Stimulated activated CD4-positive, alpha-beta T cell treated with anti-CD3 and anti-CD28 coated beads, Interleukin-12 subunit alpha, Interleukin-12 subunit beta, amount 100 ng/mL, for 24 hours (primary cell): ENCODE results near the gene FUNDC1.
"Not testable (repeated sequence)": the region's sequence is repeated elsewhere in the genome, so short reads cannot be mapped to it uniquely, and the experiment has no call there.

ENCODE experiments used
- DNase-seq, 2 experiments: peaks; one replicate each; pipeline ENCODE4 v3.0.0-alpha.2; 2020; ENCODE audit warnings: low read depth in 2 of 2

FUNDC1 gene, protein sequence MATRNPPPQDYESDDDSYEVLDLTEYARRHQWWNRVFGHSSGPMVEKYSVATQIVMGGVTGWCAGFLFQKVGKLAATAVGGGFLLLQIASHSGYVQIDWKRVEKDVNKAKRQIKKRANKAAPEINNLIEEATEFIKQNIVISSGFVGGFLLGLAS

DNA sequence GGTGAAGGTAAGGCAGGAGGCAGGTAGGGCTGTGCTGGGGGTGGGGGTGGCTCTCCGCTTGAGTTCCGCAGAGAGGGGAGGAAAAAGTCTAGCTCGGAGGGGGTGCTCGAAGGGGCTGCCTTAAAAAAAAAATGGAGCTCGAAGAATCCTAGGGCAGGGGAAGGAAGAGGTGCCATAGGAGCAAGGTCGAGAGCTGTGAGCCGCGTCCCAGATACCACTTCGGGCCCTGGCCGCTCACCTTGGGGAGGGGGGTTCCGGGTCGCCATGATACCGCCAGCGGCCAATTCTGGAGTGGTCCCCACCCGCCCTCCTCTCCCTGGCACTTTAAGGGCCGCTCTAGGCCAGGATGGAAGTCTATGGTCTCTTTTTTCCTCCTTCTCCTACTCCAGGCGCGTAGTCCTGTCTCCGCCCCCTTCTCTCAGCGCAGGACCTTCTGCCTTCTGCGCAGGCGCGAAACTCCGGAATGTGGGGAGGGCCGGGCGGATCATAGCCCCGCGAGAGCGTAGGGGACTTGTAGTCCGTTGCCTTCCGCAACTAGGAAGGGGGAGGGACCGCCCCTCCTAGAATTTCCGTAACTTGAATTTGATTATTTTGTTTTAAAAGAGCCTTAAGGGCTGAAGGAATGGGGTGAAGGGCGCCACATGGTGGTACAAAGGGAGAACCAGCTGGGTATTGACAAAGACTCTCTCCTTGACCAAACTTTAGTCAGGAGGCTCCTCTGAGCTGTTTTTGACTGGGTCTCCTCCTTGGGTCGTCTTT, at the start of gene FUNDC1:
FUNDC1 (minus strand) TSS at position 293 of the 759 bp plus-strand sequence; CDS start at position 266, 27 bp downstream.
- peak; percentile 76 to 81 for DNase-seq

DNA sequence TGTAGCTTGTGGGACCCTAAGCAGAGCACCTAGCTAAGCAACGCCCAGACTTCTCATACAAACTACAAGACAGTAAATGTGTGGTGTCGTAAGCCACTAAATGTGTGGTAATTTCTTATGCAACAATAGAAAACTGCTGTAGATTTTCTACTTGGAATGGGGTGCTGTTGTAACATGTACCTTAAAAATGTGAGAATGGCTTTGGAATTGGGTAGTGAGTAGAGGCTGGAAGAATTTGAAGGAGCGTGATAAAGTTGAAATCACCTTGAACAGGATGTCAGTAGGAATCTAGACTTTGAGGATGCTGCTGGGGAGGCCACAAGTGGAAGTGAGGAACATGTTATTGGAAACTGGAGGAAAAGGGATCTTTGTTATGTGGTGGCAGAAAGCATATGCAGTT, 43.2 kb upstream of the FUNDC1 start:
- no peak for DNase-seq

DNA sequence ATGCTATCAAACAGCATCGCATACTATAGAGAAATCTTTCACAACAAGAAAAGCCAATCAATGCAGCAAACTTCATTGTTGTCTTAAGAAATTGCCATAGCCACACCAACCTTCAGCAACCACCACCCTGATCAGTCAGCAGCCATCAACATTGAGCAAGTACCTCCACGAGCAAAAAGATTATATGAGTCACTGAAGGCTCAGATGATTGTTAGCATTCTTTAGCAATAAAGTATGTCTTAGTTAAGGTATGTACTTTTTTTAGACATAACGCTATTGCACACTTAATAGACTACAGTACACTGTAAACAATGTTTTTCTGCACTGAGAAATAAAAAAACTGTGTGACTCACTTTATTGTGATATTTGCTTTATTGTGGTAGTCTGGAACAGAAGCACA, 37.8 kb upstream of the FUNDC1 start:
- DNase-seq, result no peak

DNA sequence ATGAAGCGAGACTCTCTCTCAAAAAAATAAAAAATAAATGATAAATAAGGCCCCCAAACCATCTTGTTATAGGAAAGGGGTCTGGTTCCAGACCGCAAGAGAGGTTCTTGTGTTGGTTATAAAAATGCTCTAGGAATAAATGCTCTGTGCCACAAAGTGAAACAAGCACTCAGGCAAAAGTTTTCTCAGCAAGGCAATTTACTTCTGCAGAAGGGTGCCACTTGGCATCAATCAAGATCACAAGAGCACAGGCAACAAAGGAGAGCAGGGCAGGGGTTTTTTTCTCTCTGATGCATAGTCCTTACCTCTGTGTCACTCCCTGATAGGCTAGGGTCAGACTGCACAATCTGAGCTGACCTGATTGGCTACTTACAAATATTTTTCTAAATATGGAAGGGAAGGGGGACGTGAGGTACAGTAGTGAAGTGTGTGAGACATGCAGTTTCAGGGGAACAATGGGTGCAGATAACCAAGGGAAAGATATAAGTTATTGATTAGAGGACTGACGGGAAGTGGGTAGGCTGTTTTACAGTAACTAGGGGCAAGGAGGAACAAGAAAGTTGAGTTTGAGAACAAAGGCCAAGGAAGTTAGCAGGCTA, 29.8 kb upstream of the FUNDC1 start:
- no peak for DNase-seq

DNA sequence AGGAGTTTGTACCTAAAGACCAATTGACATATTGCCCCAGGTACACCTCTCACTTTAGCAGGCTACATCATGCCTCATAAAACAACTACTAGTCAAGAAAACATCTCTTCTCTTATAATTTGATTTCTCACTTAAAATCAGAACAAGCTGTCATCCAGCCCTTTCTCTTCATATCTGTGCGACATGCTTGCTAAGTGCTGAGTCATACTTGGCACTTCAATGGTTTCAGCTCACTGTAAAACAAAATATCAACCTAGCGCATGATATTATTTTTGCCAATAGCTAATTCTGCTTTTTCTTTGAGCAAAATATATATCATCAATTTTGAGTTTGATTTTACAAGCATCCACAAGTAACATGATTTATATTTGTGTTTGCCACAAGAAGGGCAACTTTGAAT, 27.9 kb upstream of the FUNDC1 start:
- DNase-seq, result no peak

DNA sequence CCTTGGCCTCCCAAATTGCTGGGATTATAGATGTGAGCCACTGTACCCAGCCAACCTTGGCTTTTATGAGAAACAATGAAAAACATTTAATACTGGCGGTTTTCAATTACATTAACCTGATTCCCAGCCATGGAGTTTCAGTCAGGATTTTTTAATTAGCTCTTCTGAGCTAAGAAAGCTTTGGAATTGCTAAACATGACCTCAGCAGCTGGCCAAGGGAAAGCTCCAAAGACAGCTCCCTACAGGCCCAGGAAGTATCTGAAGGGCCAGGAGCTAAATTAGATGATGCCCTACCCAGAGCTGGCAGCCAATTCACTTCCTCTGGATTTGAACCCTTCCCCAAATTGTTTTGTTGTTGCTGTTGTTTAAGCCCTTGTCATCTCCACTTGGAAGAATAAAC, 26.5 kb upstream of the FUNDC1 start:
- no peak for DNase-seq

DNA sequence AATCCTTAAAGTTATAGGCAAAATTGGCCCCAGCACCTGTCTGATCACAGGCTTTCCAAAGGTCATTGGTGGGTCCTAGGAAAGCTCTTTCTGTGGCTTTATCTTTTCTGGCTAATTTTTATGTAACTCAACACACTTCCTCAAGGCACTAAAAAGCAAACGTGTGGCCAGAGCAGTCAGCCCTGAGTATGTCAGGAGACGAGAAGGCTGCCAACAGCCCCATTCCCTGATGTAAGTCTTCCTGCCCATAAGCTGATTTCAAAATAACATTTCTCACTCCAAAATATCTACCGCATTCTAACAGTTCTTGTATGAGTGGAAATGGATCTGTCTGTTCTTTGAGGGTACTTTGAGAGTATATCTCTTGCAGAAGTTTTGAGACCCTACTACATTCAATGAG, 25.5 kb upstream of the FUNDC1 start:
- no peak for DNase-seq

DNA sequence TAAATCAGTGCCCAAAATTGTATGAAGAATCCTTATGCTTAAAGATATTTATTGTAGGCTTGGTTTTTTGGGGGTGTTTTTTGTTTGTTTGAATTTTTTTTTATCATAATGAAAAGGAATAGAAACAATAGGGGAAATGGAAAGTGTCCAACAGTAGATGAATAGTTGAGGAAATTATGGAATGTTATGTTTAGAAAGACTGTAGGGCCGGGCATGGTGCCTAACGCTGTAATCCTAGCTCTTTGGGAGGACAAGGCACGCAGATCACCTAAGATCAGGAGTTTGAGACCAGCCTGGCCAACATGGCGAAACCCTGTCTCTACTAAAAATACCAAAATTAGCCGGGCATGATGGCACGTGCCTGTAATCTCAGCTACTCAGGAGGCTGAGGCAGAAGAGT, 19.2 kb upstream of the FUNDC1 start:
- DNase-seq, result not testable (repeated sequence)

DNA sequence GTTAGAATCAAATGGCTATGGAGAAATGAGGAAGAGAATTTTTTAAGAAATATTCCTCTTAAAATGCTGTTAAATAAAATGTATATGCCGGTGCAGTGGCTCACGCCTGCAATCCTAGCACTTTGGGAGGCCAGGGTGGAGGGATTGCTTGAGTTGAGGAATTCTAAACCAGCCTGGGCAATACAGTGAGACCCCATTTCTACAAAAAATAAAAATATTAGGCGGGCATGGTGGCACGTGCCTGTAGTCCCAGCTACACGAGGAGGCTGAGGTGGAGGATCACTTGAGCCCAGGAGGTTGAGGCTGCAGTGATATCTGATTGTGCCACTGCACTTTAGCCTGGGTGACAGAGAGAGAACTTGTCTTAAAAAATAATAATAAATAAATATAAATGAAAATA, 7.9 kb upstream of the FUNDC1 start:
- DNase-seq, result no peak

DNA sequence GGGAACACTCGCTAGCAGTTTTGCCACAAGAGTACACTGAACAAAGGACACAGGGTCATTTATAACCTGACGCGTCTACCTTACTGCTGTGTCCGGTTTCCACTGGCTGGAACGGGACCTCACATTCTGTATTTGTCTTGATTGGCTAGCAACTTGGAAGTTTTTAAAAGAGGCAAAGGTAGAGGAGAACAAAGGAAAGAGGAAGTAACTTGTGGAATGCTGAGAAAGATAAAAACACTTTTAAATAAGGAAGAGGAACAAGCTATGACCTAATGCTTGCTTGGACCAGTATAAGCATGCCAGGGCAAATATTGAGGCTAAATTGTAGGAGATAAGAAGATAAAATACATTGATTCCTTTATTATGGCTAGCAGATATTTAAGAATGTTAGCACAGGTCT, 2.8 kb upstream of the FUNDC1 start:
- not testable (repeated sequence) for DNase-seq

DNA sequence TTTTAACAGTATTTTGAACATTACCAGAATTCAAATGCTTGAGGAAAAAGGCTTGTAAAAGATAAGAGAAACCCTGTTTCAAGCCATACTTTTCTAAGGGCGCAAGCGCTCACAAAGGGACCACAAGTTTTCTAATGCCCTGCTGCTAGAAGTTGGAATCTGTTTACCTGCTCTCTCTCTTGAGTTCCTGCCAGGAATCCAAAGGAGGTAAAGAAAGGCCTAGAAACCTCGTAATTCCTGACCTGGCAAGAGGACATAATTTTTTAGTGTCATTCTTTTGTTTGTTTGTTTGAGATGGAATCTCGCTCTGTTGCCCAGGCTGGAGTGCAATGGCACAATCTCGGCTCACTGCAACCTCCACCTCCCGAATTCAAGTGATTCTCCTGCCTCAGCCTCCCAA, 1.4 kb upstream of the FUNDC1 start:
- DNase-seq, result no peak

DNA sequence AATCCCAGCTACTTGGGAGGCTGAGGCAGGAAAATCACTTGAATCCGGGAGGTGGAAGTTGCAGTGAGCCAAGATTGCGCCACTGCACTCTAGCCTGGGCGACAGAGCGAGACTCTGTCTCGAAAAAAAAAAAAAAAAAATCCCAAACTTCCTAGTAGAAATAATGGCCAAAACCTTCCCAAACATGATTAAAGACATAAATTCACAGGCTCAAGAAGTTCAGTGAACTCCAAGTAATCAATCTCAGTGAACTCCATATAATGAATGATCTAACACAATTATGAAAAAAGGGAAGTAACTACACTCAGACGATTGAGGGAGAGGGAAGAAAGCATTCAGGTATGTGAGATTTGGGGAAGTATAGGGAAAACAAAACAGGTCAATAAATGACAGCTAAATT, 6.5 kb downstream of the FUNDC1 start:
- DNase-seq, result no peak

DNA sequence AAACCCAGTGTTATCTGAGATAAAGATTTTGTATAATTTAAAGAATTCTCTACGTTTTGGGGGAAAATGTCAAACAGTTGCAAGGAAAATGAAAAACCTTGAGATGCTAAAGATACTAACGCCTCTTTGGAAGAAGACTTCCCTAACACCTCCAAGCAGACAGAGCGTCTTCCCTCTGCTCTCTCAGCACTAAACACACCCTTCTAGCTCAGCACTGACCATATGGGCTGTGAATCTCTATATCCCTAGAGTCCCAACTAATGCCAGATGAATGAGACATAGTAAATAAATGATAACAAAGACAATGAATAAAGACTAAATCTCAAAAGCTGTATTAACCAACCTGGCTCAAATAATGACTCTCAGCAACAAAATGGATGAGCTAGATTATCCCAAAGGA, 13.3 kb downstream of the FUNDC1 start:
- DNase-seq, result no peak

DNA sequence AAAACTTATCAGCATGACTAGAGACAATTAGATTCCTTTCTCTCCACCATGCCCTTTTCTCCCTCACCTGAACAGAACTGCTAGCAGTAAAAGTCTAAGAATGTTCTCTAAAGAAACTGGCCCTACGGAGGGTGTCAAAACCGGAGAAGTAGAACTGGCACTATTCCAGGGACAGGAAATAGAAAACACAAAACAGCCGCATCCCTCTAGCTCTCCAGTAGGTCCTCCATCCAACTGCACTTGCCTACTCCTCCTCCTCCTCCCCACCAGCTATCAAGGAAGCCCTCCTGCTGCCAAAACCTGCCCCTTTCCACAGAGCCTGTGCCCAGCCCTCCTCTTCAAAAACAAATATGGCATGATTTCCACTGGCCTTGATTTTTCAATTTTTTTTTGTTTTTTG, 28.4 kb downstream of the FUNDC1 start:
- DNase-seq, result no peak

DNA sequence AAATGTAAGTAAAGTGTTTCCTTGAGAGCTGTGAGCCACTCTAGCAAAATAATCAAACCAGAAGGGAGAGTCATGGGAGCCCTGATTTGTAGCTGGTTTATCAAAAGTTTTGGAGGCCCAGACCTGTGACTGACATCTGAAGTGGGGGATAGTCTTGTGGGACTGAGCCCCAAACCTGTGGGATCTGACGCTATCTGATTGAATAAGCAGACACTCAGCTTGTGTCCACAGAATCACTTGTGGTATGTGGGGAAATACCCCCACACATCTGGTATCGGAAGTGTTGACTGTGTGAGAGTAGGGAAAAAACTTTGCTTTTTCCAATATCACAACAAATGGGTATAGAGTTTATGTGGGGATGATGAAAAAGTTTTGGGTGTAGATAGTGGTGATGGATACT, 35.4 kb downstream of the FUNDC1 start:
- no peak for DNase-seq

DNA sequence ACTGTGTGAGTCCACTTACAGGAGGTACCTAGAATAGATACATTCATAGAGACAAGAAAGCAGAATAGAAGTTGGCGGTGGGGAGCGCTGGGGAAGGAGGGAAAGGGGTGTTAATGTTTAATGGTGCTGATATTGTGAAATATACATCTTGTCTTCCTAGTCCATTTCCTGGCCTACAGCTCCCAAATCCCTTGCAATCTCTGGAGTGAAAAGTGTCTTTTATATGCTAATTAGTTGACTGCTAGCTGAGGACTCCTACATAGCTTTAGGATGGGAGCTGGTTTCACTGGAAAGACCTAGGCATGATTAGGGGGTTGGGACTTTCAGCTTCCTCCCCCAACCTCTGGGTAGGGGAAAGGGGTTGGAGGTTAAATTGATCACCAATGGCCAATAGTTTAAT, 36.0 kb downstream of the FUNDC1 start:
- DNase-seq, result no peak

DNA sequence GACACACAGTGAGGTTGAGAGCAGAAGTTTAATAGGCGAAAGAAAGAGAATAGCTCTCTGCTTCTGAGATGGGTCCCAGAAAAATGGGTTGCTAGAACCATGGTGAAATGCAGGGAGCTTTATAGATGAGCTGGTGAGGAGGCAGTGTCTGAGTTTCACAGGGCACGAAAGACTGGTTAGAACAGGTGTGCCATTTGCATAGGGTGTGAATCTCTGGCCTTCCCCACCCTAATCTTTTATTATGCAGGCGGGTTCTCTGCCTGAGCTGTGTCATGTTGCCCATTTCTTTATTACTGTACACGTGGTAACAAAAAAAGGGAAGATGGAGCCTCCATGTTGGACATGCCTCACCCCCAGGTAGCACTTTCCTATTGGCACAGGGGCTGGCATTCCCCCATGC, 39.1 kb downstream of the FUNDC1 start:
- no peak for DNase-seq

DNA sequence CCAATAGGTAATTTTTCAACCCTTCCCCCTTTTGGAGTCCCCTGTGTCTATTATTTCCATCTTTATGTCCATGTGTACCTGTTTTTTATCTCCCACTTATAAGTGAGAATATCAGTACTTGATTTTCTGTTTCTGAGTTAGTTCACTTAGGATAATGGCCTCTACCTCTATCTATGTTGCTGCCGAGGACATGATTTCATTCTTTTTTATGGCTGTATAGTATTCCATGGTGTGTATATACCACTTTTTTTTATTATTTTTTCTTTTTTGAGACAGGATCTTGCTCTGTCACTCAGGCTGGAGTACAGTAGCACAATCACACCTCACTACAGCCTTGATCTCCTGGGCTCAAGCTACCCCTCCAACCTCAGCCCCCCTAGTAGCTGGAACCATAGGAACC, 47.6 kb downstream of the FUNDC1 start:
- no peak for DNase-seq

DNA sequence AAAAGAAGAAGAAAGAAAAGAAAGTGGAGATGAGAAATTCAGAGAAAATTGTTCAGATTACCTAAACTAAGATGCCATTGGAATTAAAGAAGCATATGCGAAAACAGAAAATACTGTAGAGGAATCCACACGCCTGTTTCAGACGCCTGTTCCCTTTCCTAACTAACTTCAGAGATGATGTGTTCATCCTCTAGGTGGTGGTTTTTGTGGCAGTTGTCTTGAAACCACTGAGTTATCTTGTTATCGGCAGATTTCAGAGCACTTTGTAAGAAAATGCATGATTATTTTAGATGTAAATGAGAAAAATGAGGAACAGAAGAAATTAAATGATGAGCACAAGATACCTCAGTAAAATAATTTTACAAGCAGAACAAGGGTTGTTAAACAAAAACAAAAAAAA, 48.3 kb downstream of the FUNDC1 start:
- no peak for DNase-seq

DNA sequence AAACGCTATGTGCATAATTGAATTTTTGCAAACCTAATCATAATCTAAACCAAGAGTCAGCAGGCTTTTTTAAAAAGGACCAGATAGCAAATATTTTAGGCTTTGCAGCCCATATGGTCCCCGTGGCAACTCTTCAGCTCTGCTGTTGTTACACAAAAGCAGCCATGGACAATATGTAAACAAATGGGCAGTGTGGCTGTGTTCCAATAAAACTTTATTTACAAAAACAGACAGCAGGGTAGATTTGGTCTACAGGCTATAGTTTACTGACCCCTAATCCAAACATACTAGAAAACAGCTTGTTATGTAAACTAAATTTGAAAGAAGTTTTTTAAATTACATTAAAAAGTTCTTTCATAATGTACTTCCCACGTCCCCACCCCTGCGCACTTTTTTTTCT, 53.1 kb downstream of the FUNDC1 start:
- no peak for DNase-seq

DNA sequence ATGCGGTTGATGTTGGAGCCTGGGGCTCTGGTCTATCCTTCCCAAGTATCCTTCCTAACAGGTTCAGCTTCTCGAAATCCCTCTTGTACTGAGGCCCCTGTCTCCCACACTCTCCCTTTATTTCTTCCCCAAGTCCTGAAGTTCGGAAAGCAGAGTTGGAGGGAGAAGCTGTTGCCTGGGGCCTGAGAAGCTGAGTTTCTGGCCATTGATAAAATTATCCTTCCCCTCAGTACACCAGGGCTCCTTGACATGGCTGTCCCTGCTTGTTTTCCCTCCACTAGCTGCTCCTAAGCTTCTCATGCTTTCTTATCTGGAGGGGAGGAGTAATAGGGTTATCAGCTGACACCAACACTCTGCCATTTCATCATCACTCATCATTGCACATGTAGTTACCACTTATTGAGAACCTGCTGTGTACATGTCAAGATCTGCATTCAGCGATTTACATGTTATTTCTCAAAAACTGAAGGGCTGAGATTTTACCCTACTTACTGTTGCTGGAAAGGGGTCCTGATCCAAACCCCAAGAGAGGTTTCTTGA, 58.0 kb downstream of the FUNDC1 start:
- DNase-seq, result no peak

DNA sequence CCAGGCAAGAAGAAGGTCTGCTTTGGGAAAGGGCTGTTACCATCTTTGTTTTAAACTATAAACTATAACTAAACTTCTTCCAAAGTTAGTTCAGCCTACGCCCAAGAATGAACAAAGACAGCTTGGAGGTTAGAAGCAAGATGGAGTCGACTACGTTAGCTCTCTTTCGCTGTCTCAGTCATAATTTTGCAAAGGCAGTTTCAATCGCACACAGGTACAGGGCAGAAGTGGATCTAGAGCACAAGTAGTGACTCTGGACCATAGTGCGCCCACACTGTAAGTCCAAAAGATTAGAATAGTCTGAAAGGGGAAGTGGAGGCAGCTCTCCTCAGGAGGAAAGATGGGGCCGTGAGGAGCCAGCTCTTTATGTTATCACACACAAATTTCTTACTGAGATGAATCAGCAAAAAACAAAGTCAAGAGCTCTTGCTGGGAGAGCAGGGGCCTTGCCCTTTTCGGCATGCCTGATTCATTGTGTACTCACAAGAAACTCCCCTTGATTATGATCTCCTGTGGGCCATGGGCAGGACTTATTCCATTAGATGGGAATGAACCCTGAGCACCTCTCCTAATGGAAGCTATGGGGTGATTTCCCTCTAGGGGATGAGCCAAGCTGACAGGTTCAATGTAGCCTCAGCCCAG, 58.6 kb downstream of the FUNDC1 start:
- DNase-seq, result no peak

DNA sequence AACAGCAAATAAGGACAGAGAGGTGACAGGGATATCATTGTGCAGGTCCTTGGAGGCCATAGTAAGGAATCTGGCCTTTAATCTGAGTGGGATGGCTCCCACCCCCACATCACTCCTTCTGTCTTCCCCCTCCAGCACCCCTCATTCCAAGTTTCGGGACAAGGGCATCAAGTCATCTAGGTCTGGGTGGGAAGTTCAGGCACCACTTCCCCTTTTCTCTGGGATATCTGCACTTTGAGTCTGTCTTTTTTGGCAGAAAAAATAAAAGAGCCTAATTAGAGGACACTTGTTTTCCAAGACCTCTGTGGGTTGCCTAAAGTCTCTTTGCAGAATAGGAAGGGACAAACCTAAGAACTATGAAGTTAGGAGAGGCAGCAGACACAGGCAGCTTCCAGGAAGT, 60.1 kb downstream of the FUNDC1 start:
- DNase-seq, result no peak
